ENCODE data around the gene ZNF417. TPM values are rescaled to one million over a fixed set of nuclear protein-coding genes. Genes with fewer than 3 reads are reported as not detected.
"Not testable (repeated sequence)": the region's sequence is repeated elsewhere in the genome, so short reads cannot be mapped to it uniquely, and the experiment has no call there.

Gene ZNF417
- total RNA-seq (10 to 100 TPM; 15.7 to 23.5 TPM), polyA plus RNA-seq (1 to 10 TPM; 2.0 to 4.2 TPM)
- long read RNA-seq, donor 1, partial matches to known transcripts = 0 of 6 reads
- long read RNA-seq, donor 1, other reads (novel, unspliced or antisense) = 2 of 6 reads
- long read RNA-seq, donor 2, partial matches to known transcripts = 0 of 3 reads
- long read RNA-seq, donor 2, other reads (novel, unspliced or antisense) = 1 of 3 reads

DNA sequence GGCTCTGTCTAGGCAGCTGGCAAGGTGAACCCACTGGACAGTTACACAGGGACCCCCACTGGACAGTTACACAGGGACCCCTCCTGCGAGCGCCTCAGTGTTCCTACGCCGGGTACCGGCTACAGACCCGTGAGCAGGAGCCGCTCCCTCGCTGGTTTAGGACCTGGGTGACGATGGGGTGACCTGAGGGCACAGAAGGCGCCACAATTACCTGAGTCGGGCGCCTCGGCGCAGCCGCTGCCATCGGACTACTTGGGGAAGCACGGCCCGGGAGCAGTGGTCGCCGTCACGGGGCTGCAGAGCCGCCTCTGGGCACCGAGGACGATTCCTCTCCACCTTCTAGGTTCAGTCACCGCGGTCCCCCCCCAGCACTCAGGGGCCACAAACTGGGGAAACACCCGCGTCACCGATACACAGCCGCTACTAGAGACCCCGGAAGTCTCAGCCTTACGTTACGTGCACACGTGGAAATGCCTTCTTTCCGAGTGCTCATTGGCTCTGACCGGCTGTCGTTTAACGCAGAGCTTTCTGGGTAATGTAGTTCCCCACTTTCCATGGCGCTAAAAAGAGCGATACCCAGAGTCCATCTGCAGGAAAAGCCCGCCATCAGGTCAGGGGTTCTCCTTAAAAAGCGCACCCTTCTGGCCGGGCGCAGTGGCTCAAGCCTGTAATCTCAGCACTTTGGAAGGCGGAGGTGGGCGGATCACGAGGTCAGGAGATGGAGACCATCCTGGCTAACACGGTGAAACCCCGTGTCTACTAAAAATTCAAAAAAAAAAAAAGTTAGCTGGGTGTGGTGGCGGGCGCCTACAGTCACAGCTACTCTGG lies at the start of gene ZNF417:
Gene ZNF417 (minus strand): TSS at position 425 of the 828 bp plus-strand sequence. CDS start 181 bp downstream, at position 244.
- ATAC-seq (ENCODE audit: low FRiP score) = peak; percentile 98
- peak; percentile 88 for DNase-seq
- WGBS, 2 donors = 0 to 1% methylated on average over 43 to 51 of the region's 51 CpGs

DNA sequence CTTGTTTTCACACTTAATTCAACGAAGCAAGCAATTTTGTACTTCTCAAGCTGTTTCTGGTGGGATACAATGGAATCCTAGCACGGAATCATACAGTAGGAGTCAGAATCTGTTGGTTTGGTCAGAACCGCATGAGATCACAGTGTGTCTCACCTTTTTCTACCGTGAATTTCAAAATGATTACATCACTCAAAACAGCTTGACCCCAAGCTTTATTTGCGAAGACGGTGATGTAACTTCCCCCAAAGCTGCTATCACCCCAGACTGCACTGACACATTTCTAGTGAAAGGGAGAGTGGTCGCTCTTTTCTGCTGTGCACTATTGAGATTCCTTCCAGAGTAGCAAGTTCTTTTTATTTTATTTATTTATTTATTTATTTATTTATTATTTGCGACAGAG lies 48.4 kb upstream of the ZNF417 start:
- 95 to 96% methylated on average over 8 of the region's 8 CpGs for WGBS, 2 donors

More for the DNA sequence above, at the start of gene ZNF417:
- H3K27me3 ChIP-seq (ENCODE audit: control insufficient read depth in 1 of 2, insufficient read depth in 2 of 2, low read length in 1 of 2); intact Hi-C loops (cut with DNase I); H3K4me1 ChIP-seq (ENCODE audit: control insufficient read depth in 1 of 2, insufficient read depth in 2 of 2, low read length in 2 of 2); H3K36me3 ChIP-seq (ENCODE audit: control insufficient read depth in 1 of 2, insufficient read depth in 2 of 2, low read length in 1 of 2); H3K27ac ChIP-seq (ENCODE audit: low read depth in 1 of 2, low read length in 2 of 2): not testable (repeated sequence)
- H3K4me3 ChIP-seq (ENCODE audit: low read length in 2 of 2) = peak within 1 kb of the TSS; percentile 11 to 78
- H3K9me3 ChIP-seq (ENCODE audit: control insufficient read depth, low read length) = peaks cover 14% of the 10 kb centered on the region

DNA sequence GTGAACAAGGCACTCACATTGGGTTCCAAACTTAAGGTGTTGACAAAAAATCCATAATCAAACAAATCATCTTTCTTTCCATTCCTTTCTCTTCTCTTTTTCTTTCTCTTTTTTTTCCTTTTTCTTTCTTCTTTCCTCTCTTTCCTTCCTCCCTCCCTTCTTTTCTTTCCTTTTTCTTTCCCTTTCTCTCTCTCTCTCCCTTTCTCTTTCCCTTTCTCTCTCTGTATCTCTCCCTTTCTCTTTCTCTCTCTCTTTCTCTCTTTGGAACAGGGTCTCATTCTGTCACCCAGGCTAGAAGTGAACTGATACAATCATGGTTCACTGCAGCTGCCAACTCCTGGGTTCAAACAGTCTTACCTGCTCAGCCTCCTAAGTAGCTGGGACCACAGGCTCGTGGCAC lies 45.4 kb upstream of the ZNF417 start:
- no peak for ATAC-seq (ENCODE audit: low FRiP score)
- WGBS, 2 donors = 83 to 84% methylated on average over 1 of the region's 1 CpG
- DNase-seq = no peak
- Histone ChIP-seq H3K4me1 (ENCODE audit: control insufficient read depth in 1 of 2, insufficient read depth in 2 of 2, low read length in 2 of 2) (no peaks in the 10 kb centered on the region), H3K27ac (ENCODE audit: low read depth in 1 of 2, low read length in 2 of 2) (no peak overlapping the region), H3K36me3 (ENCODE audit: control insufficient read depth in 1 of 2, insufficient read depth in 2 of 2, low read length in 1 of 2) (no peaks in the 10 kb centered on the region), H3K4me3 (ENCODE audit: low read length in 2 of 2) (no peak overlapping the region), H3K9me3 (ENCODE audit: control insufficient read depth, low read length) (peaks cover 8% of the 10 kb centered on the region), H3K27me3 (ENCODE audit: control insufficient read depth in 1 of 2, insufficient read depth in 2 of 2, low read length in 1 of 2) (no peaks in the 10 kb centered on the region)
- intact Hi-C loops (cut with DNase I) = no loop called here

More for the DNA sequence above, 48.4 kb upstream of the ZNF417 start:
- H3K27ac ChIP-seq (ENCODE audit: low read depth in 1 of 2, low read length in 2 of 2) = no peak overlapping the region
- no peak for ATAC-seq (ENCODE audit: low FRiP score)
- peaks cover 0 to 8% of the 10 kb centered on the region in 2 donors for H3K36me3 ChIP-seq (ENCODE audit: control insufficient read depth in 1 of 2, insufficient read depth in 2 of 2, low read length in 1 of 2)
- no peaks in the 10 kb centered on the region for H3K4me1 ChIP-seq (ENCODE audit: control insufficient read depth in 1 of 2, insufficient read depth in 2 of 2, low read length in 2 of 2)
- intact Hi-C loops (cut with DNase I) = no loop called here
- H3K9me3 ChIP-seq (ENCODE audit: control insufficient read depth, low read length) = peaks cover 12% of the 10 kb centered on the region
- H3K27me3 ChIP-seq (ENCODE audit: control insufficient read depth in 1 of 2, insufficient read depth in 2 of 2, low read length in 1 of 2) = no peaks in the 10 kb centered on the region
- H3K4me3 ChIP-seq (ENCODE audit: low read length in 2 of 2) = no peak overlapping the region
- no peak for DNase-seq

DNA sequence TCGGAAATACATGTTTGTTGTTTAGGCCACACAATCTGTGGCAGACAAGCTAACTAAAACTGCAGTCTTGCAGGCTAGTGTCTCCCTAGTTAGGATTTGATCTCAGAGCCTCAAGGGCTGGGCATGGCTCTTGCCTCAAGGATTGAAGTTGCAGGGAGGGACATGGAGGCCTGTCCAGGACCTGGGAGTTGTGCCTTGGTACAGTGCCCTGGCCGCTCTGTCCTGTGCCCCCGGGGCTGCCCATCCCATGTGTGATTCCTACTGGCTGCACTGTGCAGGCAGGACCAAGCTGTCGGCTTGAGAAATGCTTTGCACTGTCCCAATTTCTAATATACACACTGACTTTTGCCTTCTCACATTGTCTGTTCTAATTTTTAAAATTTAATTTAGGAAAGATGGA lies 38.6 kb upstream of the ZNF417 start:
- intact Hi-C loops (cut with DNase I) = no loop called here

DNA sequence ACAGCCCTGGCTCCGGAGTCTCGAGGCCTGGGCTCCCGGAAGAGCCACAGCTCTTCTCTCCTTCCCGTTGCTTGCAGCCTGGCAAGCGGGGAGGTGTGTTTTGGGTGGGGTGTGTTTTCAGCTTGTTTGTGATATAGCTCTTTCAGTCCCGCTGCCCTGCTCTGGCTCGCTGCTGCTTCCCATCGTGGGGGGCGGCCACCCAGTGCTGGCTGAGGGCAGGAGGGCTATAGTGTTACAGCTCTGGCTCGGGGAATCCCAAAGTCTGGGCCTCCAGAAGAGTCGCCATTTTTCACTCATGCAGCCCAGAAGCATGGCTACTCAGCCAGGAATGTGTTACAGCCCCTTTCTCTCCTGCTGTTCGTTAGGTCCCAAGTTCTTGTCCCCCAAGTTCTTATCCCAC lies 33.3 kb upstream of the ZNF417 start:
- intact Hi-C loops (cut with DNase I) = no loop called here
- no peak for DNase-seq
- 89 to 90% methylated on average over 12 of the region's 12 CpGs for WGBS, 2 donors
- no peak overlapping the region for H3K4me3 ChIP-seq (ENCODE audit: low read length in 2 of 2)
- no peaks in the 10 kb centered on the region for H3K36me3 ChIP-seq (ENCODE audit: control insufficient read depth in 1 of 2, insufficient read depth in 2 of 2, low read length in 1 of 2)
- H3K27ac ChIP-seq (ENCODE audit: low read depth in 1 of 2, low read length in 2 of 2) = no peak overlapping the region
- no peaks in the 10 kb centered on the region for H3K4me1 ChIP-seq (ENCODE audit: control insufficient read depth in 1 of 2, insufficient read depth in 2 of 2, low read length in 2 of 2)
- peaks cover 8% of the 10 kb centered on the region for H3K9me3 ChIP-seq (ENCODE audit: control insufficient read depth, low read length)
- no peaks in the 10 kb centered on the region for H3K27me3 ChIP-seq (ENCODE audit: control insufficient read depth in 1 of 2, insufficient read depth in 2 of 2, low read length in 1 of 2)
- ATAC-seq (ENCODE audit: low FRiP score) = no peak

More for the DNA sequence above, 38.6 kb upstream of the ZNF417 start:
- H3K27me3 ChIP-seq (ENCODE audit: control insufficient read depth in 1 of 2, insufficient read depth in 2 of 2, low read length in 1 of 2) = no peaks in the 10 kb centered on the region
- 85 to 88% methylated on average over 4 of the region's 4 CpGs for WGBS, 2 donors
- H3K36me3 ChIP-seq (ENCODE audit: control insufficient read depth in 1 of 2, insufficient read depth in 2 of 2, low read length in 1 of 2) = no peaks in the 10 kb centered on the region
- H3K4me1 ChIP-seq (ENCODE audit: control insufficient read depth in 1 of 2, insufficient read depth in 2 of 2, low read length in 2 of 2) = no peaks in the 10 kb centered on the region
- no peak overlapping the region for H3K4me3 ChIP-seq (ENCODE audit: low read length in 2 of 2)
- peaks cover 12% of the 10 kb centered on the region for H3K9me3 ChIP-seq (ENCODE audit: control insufficient read depth, low read length)
- no peak for ATAC-seq (ENCODE audit: low FRiP score)
- no peak overlapping the region for H3K27ac ChIP-seq (ENCODE audit: low read depth in 1 of 2, low read length in 2 of 2)
- no peak for DNase-seq

DNA sequence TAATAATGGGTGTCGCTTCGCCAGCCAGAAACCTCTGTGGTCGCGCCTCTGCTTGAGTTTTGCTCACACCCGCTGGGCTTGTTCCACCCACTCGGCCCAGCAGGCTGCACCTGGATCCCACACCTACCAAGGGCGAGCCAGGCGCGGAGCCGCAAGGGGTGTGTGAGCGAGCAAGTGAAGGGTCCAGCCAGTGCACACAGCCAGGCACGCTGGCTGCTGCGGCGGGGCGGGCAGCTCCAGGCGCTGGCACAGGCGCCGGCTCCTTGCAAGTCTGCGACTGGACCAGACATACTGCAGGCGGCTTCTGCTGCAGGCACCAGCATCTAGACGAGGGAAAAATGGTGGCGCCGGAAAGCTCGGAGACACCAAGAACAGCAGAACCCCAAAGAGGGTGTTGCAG lies 32.9 kb upstream of the ZNF417 start:
- no peaks in the 10 kb centered on the region for H3K27me3 ChIP-seq (ENCODE audit: control insufficient read depth in 1 of 2, insufficient read depth in 2 of 2, low read length in 1 of 2)
- DNase-seq (no peak), ATAC-seq (ENCODE audit: low FRiP score) (no peak)
- intact Hi-C loops (cut with DNase I) = no loop called here
- peaks cover 9% of the 10 kb centered on the region for H3K9me3 ChIP-seq (ENCODE audit: control insufficient read depth, low read length)
- no peak overlapping the region for H3K27ac ChIP-seq (ENCODE audit: low read depth in 1 of 2, low read length in 2 of 2)
- WGBS, 2 donors = 94 to 95% methylated on average over 24 of the region's 24 CpGs
- no peaks in the 10 kb centered on the region for H3K36me3 ChIP-seq (ENCODE audit: control insufficient read depth in 1 of 2, insufficient read depth in 2 of 2, low read length in 1 of 2)
- no peaks in the 10 kb centered on the region for H3K4me1 ChIP-seq (ENCODE audit: control insufficient read depth in 1 of 2, insufficient read depth in 2 of 2, low read length in 2 of 2)
- H3K4me3 ChIP-seq (ENCODE audit: low read length in 2 of 2) = no peak overlapping the region

DNA sequence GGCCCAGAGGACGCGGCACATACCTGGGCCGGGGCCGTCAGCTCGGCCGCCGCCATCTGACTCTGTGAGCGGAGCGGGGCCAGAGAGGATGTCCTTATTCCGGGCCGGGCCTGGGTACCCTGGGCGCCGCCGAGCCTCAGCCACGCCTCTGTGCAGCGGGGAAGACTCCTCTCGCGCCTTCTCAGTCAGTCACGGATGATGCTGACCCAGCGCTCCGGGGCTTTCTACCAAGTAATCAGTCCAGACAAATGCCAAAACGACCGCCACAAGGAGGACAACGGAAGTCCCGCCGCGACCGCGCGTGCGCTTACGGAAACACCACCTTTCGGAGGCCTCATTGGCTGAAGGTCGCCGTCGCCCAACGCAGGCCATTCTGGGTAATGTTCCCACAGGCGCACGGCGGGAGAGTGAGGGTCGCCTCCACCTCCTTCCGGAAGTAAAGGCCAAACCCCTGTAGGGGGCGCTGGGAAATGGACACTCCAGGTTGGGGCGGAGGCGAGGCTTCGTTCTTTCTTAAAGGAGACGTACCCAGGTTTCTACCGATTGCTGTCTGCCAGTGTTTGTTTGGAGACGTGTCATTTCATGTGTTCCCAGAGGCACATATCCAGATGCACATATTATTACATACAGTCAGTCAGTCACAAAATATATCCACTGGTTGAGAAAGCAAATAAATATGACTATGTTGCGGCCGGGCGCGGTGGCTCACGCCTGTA lies 31.2 kb upstream of the ZNF417 start, which contains the start of gene ZNF256:
Gene ZNF256 (minus strand): TSS at position 288 of the 716 bp plus-strand sequence. CDS start 232 bp downstream, at position 56.
- WGBS, 2 donors = 6 to 7% methylated on average over 54 of the region's 54 CpGs
- peaks cover 16% of the 10 kb centered on the region for H3K9me3 ChIP-seq (ENCODE audit: control insufficient read depth, low read length)
- intact Hi-C loops (cut with DNase I) = no loop called here
- ATAC-seq (ENCODE audit: low FRiP score) (peak; percentile 97), DNase-seq (peak; percentile 96 to 98)
- H3K4me3 ChIP-seq (ENCODE audit: low read length in 2 of 2) = peak within 1 kb of the TSS; percentile 86 to 88
- H3K4me1 ChIP-seq (ENCODE audit: control insufficient read depth in 1 of 2, insufficient read depth in 2 of 2, low read length in 2 of 2) = no peaks in the 10 kb centered on the region
- H3K27me3 ChIP-seq (ENCODE audit: control insufficient read depth in 1 of 2, insufficient read depth in 2 of 2, low read length in 1 of 2) = no peaks in the 10 kb centered on the region
- H3K27ac ChIP-seq (ENCODE audit: low read depth in 1 of 2, low read length in 2 of 2) = peak within 1 kb of the TSS in 1 of 2 donors; percentile 74
- peaks cover 6 to 11% of the 10 kb centered on the region in 2 donors for H3K36me3 ChIP-seq (ENCODE audit: control insufficient read depth in 1 of 2, insufficient read depth in 2 of 2, low read length in 1 of 2)

DNA sequence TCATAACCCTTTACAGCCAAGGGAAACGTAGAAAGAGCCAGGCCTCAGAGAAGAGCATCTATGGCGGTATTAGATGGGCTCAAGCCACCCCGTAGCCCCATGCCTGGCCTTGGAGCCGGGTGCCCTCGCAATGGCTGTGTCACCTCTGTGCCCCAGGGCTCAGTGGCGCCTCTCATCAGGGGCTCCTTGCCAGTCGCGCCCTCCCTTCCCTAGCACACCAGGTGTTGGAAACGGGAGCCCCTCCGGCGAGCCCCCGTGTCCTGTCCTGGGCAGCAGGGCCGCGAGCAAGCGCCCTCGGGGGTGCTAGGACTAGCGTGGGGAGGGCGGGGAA lies 30.7 kb upstream of the ZNF417 start:
- 1% methylated on average over 18 of the region's 18 CpGs for WGBS, 2 donors
- DNase-seq (no peak), ATAC-seq (ENCODE audit: low FRiP score) (no peak)
- Histone ChIP-seq H3K36me3 (ENCODE audit: control insufficient read depth in 1 of 2, insufficient read depth in 2 of 2, low read length in 1 of 2) (peaks cover 11 to 16% of the 10 kb centered on the region in 2 donors), H3K27me3 (ENCODE audit: control insufficient read depth in 1 of 2, insufficient read depth in 2 of 2, low read length in 1 of 2) (no peaks in the 10 kb centered on the region), H3K27ac (ENCODE audit: low read depth in 1 of 2, low read length in 2 of 2) (peak overlapping the region in 1 of 2 donors; percentile 74), H3K4me3 (ENCODE audit: low read length in 2 of 2) (peak overlapping the region; percentile 86 to 88), H3K9me3 (ENCODE audit: control insufficient read depth, low read length) (peaks cover 21% of the 10 kb centered on the region), H3K4me1 (ENCODE audit: control insufficient read depth in 1 of 2, insufficient read depth in 2 of 2, low read length in 2 of 2) (no peaks in the 10 kb centered on the region)
- intact Hi-C loops (cut with DNase I) = no loop called here

Data from aorta (tissue), 5 donors.